ENCODE data around the gene ZDHHC8.

GRCh38 chr22:20089977-20090729, 41.5 kb upstream of the ZDHHC8 start:
- no peak for TF ChIP-seq POLR2A (IDR thresholded peaks at IDR 0.05)
- no peak for TF ChIP-seq CTCF (IDR thresholded peaks at IDR 0.05)
